ENCODE data around the gene RIPOR3. TPM values are rescaled to one million over a fixed set of nuclear protein-coding genes. Genes with fewer than 3 reads are reported as not detected.
"Not testable (repeated sequence)": the region's sequence is repeated elsewhere in the genome, so short reads cannot be mapped to it uniquely, and the experiment has no call there.

RIPOR3 gene
- total RNA-seq, 2 experiments from 2014 or later, result not detected

DNA sequence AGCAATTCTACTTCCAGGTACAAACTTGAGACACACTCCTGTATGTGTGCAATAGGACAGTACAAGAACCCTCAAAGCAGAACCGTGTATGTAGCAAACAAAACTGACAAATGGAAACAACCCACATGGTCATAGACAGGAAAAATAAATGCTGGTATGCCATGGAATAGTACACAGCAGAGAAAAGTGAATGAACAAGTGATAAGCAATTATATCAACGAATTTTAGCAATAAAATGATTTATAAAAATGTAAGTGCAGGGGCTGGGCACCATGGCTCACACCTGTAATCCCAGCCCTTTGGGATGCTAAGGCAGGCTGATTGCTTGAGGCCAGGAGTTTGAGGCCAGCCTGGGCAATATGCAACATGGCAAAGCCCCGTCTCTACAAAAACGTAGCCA lies 9.3 kb downstream of the RIPOR3 start:
- Mint-ChIP-seq H3K9me3 (no peaks in the 10 kb centered on the region), H3K27me3 (peaks cover 4% of the 10 kb centered on the region), H3K4me3 (no peak overlapping the region), H3K27ac (no peak overlapping the region), H3K36me3 (no peaks in the 10 kb centered on the region), H3K4me1 (no peaks in the 10 kb centered on the region)
- DNase-seq, result no peak

DNA sequence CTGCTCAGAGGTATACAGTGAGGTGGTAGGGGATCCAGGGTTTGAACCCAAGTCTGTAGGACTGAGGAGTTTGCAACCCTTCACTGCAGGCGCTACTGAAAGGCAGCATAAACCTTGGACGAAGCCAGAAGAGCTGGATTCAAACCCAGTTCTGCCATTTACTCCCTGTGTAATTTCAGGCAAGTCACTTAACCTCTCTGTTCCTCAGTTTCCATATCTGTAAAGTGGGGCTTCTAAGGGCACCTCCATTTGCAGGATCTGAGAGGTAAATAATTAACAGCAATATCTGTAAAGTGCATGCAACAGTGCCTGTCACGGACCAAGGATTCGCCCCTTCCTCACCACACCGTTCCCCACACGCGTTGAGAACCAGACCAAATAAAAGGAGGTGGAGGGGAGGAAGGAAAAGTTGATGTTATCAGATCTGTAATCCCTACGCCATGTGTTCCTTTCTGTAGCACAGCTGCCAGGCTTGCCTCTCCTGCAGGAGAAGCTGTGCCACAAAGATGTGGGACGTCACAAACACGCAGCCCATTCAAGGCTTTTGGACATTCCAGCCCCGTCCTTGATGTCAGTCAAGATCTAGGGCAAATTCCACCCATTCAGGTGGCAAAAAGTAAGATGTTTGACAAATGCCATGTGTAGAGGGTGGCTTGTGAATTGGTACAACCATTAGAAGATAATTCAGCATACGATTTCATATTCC lies 9.8 kb downstream of the RIPOR3 start:
- no peak overlapping the region for H3K4me3 Mint-ChIP-seq
- H3K4me1 Mint-ChIP-seq, result no peaks in the 10 kb centered on the region
- H3K27ac Mint-ChIP-seq, result no peak overlapping the region
- H3K36me3 Mint-ChIP-seq, result no peaks in the 10 kb centered on the region
- H3K27me3 Mint-ChIP-seq, result peaks cover 4% of the 10 kb centered on the region
- H3K9me3 Mint-ChIP-seq, result no peaks in the 10 kb centered on the region
- no peak for DNase-seq

DNA sequence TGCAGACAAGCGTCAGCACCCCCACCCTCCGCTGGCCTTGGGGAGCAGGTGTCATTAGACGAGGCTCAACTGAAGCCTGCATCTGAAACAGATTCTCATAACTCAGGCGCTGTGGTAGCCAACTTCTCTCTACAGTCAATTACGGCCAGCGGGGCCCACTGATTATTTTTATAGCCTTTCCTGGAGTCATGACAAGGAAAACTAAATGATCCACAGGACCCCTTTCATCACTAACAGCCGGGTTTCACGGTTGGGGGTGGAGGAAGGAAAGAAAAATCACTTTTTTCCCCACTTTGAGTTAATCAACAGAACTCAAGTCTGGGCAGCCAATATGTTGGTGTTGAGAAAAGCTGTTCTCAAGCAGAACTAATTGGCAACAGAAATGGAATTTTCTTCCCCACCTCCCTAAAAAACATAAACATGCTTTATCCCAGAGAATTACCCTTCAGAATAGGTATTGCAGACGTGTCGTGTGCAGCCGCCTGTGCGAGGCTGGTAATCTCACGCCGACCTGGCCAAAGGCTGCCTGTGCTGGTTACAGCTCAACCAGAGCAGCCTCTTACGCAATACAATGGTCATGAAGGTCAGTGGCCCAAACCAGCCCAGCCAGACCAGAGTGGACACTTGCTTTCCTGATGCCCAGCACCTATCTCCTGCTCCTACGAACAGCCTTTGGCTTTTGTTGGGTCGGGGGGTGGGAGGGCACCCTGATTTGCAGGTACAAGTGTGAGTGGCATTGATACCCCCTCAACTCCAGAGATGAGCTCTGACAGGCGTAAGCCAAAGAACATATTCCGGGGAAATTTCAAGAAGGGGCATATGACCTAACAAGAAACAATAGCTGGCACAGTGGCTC lies 11.0 kb downstream of the RIPOR3 start:
- H3K27me3 Mint-ChIP-seq, result peaks cover 4% of the 10 kb centered on the region

DNA sequence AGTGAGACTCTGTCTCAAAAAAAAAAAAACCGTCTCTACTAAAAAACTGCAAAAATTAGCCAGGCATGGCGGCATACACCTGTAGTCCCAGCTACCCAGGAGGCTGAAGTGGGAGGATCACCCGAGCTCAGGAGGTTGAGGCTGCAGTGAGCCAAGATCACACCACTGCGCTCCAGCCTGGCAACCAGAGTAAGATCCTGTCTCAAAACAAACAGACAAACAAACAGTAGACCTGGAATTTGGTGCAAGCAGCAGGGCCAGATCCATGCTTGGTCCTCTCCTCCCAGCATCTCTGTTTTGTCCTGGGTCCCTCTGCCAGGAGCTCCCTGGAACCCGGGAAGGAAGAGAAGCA lies 11.6 kb downstream of the RIPOR3 start:
- Mint-ChIP-seq H3K4me3 (no peak overlapping the region), H3K27ac (no peak overlapping the region), H3K9me3 (no peaks in the 10 kb centered on the region), H3K27me3 (peaks cover 4% of the 10 kb centered on the region), H3K36me3 (no peaks in the 10 kb centered on the region), H3K4me1 (no peaks in the 10 kb centered on the region)
- DNase-seq, result no peak

More for the DNA sequence above, 11.0 kb downstream of the RIPOR3 start:
- DNase-seq, result no peak
- Mint-ChIP-seq H3K4me1 (no peaks in the 10 kb centered on the region), H3K9me3 (no peaks in the 10 kb centered on the region), H3K27ac (no peak overlapping the region), H3K4me3 (no peak overlapping the region), H3K36me3 (no peaks in the 10 kb centered on the region)

DNA sequence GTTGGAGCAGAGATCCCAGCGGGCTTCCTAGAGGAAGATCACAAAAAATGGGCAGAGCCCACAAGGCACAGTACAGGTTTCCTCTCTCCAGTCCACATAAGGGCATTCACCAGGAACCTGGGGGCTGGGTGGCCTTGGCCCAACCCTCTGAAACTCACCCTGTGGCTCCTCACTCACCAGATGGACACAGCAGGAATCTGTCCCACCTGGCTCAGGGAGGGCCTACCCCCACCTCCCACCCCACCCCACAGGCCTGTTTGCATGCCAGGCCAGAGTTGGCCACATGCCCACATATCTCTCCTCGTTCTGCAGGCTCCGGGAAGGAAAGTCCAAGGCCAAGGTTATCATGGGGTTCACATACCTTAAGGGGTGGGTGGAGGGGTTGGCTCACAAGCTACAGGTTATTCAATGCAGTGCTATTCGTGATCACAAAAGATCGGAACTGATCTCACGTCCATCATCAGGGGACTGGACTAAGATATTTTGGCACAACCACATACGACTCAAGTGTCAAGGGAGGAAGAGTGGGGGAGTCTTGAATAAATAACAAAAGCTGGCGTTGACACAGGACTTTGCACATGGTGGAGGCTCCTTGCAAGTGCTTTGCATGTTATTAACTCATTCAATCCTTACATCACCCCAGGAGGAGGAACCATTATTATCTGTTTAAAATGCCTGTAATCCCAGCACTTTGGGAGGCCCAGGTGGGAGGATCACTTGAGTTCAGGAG lies 13.0 kb downstream of the RIPOR3 start:
- Mint-ChIP-seq H3K36me3 (no peaks in the 10 kb centered on the region), H3K4me3 (no peak overlapping the region), H3K27ac (no peak overlapping the region), H3K9me3 (no peaks in the 10 kb centered on the region), H3K4me1 (no peaks in the 10 kb centered on the region), H3K27me3 (peaks cover 4% of the 10 kb centered on the region)
- DNase-seq, result no peak

DNA sequence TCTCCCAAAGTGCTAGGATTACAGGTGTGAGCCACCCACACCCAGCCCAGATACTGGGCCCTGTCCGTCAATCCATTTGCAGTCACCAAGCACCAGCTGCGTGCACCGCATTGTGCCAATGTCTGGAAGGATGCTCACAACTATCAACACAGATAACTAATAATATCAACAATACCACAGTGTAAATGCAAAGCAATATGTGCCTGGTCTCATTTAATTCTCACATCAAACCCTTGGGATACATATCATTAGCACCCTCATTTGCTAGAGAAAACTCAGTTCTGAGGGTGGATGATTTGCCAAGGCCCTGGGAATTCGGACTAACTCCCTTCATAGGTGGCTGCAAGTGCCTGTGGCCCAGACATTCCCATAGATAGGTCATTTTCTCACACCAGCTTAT lies 14.5 kb downstream of the RIPOR3 start:
- H3K36me3 Mint-ChIP-seq, result no peaks in the 10 kb centered on the region
- DNase-seq, result no peak
- no peaks in the 10 kb centered on the region for H3K4me1 Mint-ChIP-seq
- H3K27me3 Mint-ChIP-seq, result peaks cover 4% of the 10 kb centered on the region
- H3K9me3 Mint-ChIP-seq, result no peaks in the 10 kb centered on the region
- H3K27ac Mint-ChIP-seq, result no peak overlapping the region
- H3K4me3 Mint-ChIP-seq, result no peak overlapping the region

DNA sequence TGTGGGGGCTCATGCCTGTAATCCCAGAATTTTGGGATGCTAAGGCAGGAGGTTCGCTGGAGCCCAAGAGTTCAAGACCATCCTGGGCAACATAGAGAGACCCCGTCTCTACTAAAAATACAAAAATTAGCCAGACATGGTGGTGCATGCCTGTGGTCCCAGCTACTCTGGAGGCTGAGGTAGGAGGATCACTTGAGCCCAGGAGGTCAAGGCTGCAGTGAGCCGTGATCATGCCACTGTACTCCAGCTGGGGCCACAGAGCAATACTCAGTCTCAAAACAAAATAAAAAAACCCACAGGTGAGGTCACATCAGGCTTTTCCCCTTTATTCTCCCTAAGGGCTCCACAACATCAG lies 15.0 kb downstream of the RIPOR3 start:
- DNase-seq, H3K27me3 Mint-ChIP-seq, H3K36me3 Mint-ChIP-seq, H3K4me1 Mint-ChIP-seq, H3K27ac Mint-ChIP-seq, H3K9me3 Mint-ChIP-seq, H3K4me3 Mint-ChIP-seq: not testable (repeated sequence)

DNA sequence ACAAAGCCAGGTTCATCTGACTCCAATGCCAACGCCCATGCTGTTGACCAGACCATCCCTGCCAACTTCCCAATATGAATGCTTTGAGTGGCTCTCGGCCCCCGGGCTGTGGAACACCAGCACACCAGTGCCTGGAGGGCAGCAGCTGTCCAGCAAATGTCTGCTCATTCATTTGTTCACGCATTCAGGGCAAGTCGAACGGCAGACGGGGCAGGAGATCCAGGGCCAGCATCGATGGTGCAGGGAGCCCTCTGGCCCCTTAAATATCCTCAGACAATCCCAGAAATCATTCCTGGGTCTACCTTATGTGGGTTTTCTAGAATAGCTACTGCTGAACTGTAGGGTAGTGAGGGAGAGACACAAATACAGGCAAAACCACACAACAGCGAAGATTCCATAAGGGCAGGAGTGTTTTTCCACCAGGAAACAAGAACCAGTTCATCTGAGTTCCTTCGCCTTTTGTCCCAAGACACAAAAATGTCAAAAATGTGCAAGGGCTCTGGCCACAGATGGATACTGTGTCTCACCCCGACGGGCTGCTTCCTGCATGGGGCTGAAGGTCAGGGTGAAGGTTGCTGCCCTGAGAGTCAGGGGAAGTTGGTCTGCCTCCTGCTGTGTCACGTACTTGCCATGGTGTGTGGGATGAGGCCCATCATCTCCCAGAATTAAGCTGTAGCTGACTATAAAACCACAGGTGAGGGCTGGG lies 15.5 kb downstream of the RIPOR3 start:
- H3K4me3 Mint-ChIP-seq, result no peak overlapping the region
- no peaks in the 10 kb centered on the region for H3K9me3 Mint-ChIP-seq
- no peaks in the 10 kb centered on the region for H3K36me3 Mint-ChIP-seq
- no peak overlapping the region for H3K27ac Mint-ChIP-seq
- no peak for DNase-seq
- H3K27me3 Mint-ChIP-seq, result peaks cover 4% of the 10 kb centered on the region
- no peaks in the 10 kb centered on the region for H3K4me1 Mint-ChIP-seq

DNA sequence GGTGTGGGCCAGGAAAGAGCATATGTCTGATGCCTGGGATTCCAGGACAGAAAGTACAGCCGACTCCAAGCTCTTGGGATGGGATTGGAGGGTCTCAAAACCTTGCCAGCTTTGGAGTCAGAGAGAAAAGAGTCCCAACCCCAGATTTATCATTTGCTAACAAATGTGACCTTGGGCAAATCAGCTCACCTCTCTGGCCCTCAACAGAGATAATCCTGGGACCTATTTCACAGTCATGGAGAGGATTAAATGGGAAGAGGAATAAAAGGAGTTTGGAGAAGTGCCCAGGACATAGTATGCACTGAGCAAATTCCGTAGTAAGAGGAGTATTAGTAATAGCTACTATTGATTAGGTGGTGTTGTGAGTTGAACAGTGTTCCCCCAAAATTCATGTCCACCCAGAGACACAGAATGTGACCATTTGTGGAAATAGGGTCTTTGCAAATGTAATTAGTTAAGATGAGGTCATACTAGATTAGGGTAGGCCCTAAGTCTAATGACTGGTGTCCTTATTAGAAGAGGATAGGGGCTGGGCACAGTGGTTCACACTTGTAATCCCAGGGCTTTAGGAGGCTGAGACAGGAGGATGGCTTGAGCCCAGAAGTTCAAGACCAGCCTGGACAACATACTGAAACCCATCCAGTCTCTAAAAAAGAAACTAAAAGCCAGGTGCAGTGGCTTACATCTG lies 17.1 kb downstream of the RIPOR3 start:
- H3K9me3 Mint-ChIP-seq, result no peaks in the 10 kb centered on the region
- H3K27me3 Mint-ChIP-seq, result peaks cover 4% of the 10 kb centered on the region
- H3K4me1 Mint-ChIP-seq, result no peaks in the 10 kb centered on the region

DNA sequence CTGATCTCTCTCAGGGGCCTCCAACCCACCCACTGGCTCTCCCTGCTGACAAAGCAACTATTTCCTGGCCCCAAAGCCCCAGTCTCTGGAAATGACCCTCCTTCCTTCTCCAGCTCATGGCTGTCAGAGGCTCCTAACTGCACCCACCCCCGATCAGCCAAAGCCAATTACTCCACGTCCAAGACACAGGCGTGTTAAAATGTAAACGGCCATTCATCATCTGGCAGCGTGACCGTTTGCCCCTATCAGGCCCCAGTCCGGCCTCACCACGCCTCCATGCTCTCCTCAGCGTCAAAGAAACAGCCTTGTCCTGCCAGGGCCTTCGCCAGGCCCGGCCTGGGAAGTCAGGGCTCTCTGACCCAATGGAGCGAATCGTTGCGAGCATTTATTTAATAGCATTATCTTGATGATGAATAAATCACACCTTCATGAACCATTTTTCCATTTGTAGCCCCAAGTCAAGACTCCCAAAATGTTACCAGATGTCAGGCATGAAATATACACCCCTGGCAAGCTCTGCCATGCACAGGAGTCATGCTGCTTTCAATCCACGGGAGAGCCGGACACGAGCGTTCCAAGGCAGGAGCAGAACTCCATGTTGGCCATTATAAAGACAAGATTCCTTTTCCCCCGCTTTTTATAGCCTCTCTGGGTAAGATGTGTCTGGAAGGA lies 17.7 kb downstream of the RIPOR3 start:
- no peaks in the 10 kb centered on the region for H3K4me1 Mint-ChIP-seq
- no peak overlapping the region for H3K4me3 Mint-ChIP-seq
- peaks cover 4% of the 10 kb centered on the region for H3K27me3 Mint-ChIP-seq
- H3K36me3 Mint-ChIP-seq, result no peaks in the 10 kb centered on the region
- no peaks in the 10 kb centered on the region for H3K9me3 Mint-ChIP-seq
- no peak overlapping the region for H3K27ac Mint-ChIP-seq
- no peak for DNase-seq

More for the DNA sequence above, 17.1 kb downstream of the RIPOR3 start:
- no peak for DNase-seq
- no peak overlapping the region for H3K27ac Mint-ChIP-seq
- no peaks in the 10 kb centered on the region for H3K36me3 Mint-ChIP-seq
- H3K4me3 Mint-ChIP-seq, result no peak overlapping the region

DNA sequence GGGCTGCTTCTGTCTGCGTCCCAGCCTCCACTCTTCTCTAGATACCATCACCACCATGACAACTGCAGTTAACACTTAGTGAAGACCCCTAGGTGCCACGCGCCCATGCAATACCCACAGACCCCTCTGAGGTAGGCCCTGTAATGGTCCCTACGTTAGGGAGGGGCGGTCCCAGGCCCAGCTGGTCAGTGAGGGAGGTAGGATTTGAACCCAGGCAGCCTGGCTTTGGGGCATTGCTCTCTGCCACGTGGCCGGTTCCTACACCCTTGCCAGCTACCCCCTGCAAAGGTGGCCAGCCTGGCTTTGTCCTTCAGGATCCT lies 18.2 kb downstream of the RIPOR3 start:
- no peaks in the 10 kb centered on the region for H3K9me3 Mint-ChIP-seq

DNA sequence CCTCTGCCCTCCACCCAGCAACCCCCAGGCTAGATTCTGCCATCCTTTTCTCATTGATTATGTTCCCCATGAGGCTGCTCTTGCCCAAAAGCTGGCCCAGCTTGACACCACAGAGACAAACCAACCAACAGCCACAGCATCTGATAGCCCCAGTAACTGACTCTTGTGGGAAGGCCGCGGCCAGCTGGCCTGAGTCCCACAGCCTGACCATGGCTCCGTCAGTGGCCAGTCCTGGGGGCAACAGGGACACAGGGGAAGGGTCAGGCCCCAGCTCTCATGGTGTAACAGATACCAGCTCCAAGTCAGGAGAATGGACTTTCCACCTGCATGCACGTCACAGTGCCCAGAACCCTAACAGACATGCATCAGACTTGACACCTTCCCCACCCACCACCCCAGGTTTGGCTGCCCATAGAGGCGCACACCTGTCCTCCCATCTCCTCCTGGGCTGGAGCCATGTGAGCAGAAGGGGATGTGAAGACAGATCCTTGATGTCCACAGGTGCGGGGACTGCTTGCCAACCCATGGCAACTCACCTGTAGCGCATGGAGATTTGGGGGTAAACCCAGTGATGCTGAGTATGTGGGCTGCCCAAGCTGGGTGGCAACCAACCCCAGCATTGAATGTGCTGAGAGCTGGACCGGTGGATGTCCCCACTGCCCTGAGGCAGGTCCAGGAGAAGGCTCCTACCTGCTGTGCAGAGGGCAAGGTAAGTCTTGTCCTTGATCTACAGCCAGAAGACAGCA lies 18.8 kb downstream of the RIPOR3 start:
- no peak overlapping the region for H3K4me3 Mint-ChIP-seq
- no peaks in the 10 kb centered on the region for H3K4me1 Mint-ChIP-seq
- H3K9me3 Mint-ChIP-seq, result no peaks in the 10 kb centered on the region
- no peak for DNase-seq
- no peaks in the 10 kb centered on the region for H3K27me3 Mint-ChIP-seq
- no peak overlapping the region for H3K27ac Mint-ChIP-seq
- H3K36me3 Mint-ChIP-seq, result no peaks in the 10 kb centered on the region

More for the DNA sequence above, 18.2 kb downstream of the RIPOR3 start:
- no peak for DNase-seq
- H3K4me3 Mint-ChIP-seq, result no peak overlapping the region
- H3K27me3 Mint-ChIP-seq, result no peaks in the 10 kb centered on the region
- no peaks in the 10 kb centered on the region for H3K36me3 Mint-ChIP-seq
- no peaks in the 10 kb centered on the region for H3K4me1 Mint-ChIP-seq
- no peak overlapping the region for H3K27ac Mint-ChIP-seq

DNA sequence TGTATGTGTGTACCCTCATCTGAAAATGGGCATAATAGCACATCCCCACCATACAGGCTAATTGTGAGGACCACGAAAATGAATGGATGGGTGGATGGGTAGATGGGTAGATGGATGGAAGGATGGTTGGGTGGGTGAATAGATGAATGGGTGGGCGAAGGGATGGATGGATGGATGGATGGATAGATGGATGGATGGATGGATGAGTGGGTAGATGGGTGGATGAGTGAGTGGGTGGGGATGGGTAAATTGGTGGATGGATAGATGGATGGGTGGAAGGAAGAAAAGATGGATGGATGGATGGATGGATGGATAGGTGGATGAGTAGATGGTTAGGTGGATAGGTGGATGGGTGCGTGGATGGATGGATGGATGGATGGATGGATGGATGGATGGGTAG lies 19.7 kb downstream of the RIPOR3 start:
- H3K4me1 Mint-ChIP-seq, result no peaks in the 10 kb centered on the region
- H3K9me3 Mint-ChIP-seq, result no peaks in the 10 kb centered on the region
- H3K27ac Mint-ChIP-seq, result no peak overlapping the region
- no peak overlapping the region for H3K4me3 Mint-ChIP-seq
- no peaks in the 10 kb centered on the region for H3K27me3 Mint-ChIP-seq
- H3K36me3 Mint-ChIP-seq, result no peaks in the 10 kb centered on the region
- DNase-seq, result no peak

DNA sequence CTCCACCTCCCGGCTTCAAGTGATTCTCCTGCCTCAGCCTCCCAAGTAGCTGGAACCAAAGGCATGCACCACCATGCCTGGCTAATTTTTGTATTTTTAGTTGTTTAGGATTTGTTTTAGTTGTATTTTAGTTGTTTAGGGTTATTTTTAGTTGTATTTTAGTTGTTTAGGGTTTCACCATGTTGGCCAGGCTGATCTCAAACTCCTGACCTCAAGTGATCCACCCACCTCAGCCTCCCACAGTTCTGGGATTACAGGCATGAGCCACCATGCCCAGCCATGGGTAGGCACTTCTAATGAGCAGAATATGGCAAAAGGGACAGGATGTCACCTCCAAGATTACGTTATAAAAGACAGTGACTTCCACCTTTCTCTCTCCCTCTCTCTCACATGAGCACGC lies 20.3 kb downstream of the RIPOR3 start:
- not testable (repeated sequence) for H3K36me3 Mint-ChIP-seq, H3K27ac Mint-ChIP-seq, H3K9me3 Mint-ChIP-seq, H3K4me3 Mint-ChIP-seq, DNase-seq, H3K27me3 Mint-ChIP-seq, H3K4me1 Mint-ChIP-seq
